GM19438 (cell line): ENCODE data around the gene MYRF.
A peak's percentile ranks its signal among the peaks of the same experiment; 100 is the strongest.

Experiments
- ATAC-seq: cut with Tn5 transposase; IDR thresholded peaks from one replicate; pipeline ENCODE4 v1.9.1; 2021; ENCODE audit warnings: low read depth; ENCODE audit not compliant: unreplicated experiment

MYRF gene

GRCh38 chr11:61792310-61793082 lies 40.1 kb downstream of the MYRF start, which contains the start of the genes FEN1 and TMEM258:
Gene FEN1, plus strand, starts transcription at chr11:61792911. Its CDS starts 2,451 bp downstream, at chr11:61795362.
Gene TMEM258, minus strand, starts transcription at chr11:61792599. Its CDS starts 41 bp downstream, at chr11:61792558.
- peak; percentile 82 for ATAC-seq

- peak; percentile 22 for ATAC-seq
Observed at GRCh38 chr11:61793083-61793828, 40.8 kb downstream of the MYRF start.

GRCh38 chr11:61793829-61794204 lies 41.4 kb downstream of the MYRF start:
- ATAC-seq: no peak

DNA sequence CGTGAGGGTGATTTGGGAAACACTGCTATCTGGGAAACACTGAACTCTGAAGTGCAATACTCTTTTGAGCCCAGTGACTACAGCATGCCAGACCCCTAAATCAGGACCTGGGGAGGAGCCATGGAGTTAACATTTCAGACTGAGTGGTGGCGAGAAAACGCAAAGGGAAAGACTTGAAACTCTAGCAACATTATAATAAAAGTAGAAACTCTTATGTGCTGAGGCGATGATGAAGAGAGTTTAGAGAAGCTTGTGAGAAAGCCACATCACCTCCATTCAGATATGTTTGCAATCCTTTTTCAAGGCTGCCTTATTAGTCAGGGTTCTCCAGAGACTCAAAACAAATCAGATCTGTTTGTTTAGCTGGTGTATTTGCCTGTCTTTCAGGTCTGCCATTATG lies 42.1 kb downstream of the MYRF start:
- ATAC-seq: no peak

DNA sequence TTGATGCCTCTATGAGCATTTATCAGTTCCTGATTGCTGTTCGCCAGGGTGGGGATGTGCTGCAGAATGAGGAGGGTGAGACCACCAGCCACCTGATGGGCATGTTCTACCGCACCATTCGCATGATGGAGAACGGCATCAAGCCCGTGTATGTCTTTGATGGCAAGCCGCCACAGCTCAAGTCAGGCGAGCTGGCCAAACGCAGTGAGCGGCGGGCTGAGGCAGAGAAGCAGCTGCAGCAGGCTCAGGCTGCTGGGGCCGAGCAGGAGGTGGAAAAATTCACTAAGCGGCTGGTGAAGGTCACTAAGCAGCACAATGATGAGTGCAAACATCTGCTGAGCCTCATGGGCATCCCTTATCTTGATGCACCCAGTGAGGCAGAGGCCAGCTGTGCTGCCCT lies 43.0 kb downstream of the MYRF start:
- no peak for ATAC-seq

GRCh38 chr11:61795876-61796526 lies 43.6 kb downstream of the MYRF start:
- no peak for ATAC-seq

DNA sequence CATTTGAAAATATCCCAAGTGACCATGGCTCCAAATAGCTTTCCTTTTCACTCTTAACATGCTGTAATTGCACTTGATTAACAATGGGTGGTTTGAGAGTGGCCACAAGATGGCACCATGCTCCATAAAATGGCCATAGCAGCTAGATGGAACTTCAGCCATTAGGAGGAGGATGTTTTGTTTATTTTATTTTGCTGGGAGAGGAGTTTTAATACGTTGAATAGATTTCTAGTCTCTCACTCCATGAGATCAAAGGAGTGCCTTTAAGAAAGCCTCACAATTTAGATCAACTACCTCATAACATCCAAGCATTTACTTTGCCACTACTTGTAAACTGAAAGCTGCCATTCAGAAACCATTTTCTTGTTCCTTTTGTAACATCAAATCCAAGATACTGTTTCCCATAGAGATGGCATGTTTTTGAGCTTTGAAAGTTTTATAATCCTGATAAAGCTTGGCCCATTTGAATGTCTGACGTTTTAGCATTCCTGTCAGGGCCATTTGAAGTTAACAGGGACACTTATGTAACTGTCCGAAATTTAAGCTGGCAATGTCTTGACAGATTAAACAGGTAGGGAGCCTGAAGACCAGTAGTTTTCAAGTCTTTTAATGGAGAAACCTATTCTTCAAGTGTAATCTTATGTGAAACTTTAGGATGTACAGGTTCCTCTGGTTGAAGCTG lies 45.0 kb downstream of the MYRF start:
- no peak for ATAC-seq

DNA sequence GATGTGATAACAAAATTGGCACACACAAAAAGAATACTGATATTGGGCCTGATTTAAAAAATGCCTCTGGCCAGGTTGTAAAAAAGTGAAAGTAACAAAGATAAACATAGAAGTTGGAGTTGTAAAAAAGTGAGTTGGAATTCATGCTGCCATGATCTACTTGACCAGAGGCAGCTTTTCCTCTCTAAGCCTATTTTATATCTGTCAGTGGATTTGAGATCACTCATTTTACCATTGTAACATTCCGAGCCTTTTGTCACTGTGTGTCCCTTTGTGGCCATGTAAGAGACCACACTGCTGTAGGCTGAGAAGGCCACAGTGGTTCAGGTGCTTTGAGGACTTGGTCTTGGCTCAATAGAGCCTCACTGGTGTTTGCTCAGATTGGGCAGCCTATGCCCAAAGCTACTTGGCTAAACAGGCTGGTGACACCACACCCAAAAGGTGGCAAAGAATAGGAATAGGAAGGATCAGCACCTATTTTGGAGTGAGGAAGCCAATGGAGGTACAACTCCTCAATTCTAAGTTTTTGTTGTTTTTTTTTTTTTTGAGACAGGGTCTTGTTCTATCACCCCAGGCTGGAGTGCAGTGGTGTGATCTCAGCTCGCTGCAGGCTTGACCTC lies 47.3 kb downstream of the MYRF start:
- ATAC-seq: no peak

- ATAC-seq: no peak
Observed at GRCh38 chr11:61800331-61801281, 48.2 kb downstream of the MYRF start.

DNA sequence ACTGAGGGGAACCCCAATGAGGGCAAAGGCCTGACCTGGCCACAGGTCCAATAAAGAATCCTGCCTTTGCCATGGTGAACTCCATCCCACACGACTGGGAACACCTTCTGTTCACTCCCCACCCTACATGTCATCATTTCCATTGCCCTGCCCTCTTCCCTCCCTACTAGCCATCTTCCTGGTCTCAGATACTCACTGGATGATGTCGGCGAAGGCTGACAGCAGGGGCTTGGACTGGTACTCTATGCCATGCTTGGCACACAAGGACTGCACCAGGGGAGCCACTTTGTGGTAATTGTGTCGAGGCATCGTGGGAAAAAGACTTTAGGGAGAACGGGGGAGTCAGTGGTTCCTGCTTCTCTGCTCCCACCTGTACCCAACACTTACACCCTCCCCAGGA lies 50.2 kb downstream of the MYRF start:
- ATAC-seq: no peak

DNA sequence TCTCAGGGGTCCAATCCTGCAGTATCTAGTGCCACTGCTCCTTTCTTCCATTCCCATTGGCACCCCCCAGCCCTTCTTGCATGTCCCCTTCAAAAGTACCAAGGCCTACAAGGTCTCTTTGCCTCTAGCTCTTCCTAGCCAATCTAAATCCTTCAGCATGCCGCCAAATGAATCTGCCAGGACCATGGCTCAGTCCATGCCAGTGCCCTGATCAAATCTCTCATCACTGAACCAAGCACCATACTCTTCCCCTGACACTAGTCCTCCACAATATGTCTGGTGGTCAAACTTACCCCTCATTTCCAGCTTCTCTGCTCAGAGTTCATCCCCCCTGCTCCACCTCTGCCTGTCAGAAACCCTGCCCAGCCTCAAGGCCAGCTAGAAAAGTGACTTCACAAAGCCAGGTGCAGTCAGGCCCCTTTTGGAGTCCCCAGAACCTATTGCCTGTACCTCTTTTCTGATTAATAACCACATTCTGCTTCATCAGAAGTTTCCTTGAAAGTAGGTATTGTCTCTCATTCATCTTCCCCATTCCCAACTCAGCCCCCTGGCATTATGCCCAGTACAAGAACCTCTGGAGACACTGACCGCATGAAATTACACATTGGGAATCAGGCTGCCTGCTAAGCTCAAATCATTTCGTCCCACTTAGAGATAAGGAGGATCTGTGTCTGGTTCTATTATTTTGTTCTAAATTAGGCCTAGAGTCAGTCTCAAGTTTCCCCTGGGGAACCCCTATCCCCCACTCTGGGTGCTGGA lies 51.6 kb downstream of the MYRF start:
- no peak for ATAC-seq

DNA sequence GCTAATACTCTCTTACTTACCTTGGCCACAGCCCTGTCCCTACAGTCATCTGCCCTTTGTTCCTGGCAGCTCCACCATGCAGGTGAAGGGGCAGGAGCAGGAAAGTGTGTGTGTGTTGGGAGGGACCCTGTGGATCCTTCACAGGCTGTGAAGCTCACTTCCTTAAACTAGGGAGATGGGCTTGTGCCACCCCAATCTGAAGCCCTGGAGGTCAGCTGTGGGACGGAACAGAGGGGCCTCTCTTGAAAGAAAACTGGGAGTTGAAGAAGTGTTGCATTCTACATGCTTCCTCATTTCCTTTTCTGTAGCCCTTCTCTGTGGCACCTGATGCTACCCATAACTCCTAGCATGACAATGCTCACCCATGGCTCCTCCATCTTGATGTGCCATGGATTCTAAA lies 52.7 kb downstream of the MYRF start:
- ATAC-seq: no peak

DNA sequence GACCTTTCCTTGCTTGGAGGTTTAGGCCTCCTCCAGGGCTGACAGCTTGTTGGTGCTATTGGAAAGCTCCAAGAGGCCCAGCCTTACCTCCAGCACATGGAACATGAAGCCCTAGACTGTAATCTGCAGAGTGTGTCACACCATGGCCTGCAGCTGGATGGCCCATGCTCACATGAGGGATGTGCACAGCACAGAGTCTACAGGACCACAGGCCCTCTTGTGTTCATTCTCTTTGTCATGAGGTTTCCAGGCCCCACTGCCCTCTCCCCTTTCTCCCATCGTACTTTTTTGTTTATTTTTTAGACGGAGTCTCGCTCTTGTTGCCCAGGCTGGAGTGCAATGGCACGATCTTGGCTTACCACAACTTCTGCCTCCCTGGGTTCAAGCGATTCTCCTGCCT lies 54.3 kb downstream of the MYRF start:
- ATAC-seq: no peak

- no peak for ATAC-seq
Observed at GRCh38 chr11:61810671-61811175, 58.3 kb downstream of the MYRF start.

DNA sequence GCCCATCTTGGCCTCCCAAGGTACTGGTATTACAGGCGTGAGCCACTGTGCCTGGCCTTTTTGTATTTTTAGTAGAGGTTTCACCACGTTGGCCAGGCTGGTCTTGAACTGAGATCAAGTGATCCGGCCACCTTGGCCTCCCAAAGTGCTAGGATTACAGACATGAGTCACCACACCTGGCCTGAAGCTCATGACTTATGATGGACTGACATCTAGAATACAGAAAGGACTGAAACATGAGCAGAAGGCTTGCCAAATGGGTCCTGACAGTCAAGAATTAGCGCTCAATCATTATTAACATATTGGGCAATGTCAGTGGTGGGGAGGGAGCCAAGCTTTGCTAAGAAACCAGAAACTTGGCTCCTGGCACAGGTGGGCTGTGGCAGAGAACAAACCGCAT lies 59.4 kb downstream of the MYRF start:
- ATAC-seq: no peak

DNA sequence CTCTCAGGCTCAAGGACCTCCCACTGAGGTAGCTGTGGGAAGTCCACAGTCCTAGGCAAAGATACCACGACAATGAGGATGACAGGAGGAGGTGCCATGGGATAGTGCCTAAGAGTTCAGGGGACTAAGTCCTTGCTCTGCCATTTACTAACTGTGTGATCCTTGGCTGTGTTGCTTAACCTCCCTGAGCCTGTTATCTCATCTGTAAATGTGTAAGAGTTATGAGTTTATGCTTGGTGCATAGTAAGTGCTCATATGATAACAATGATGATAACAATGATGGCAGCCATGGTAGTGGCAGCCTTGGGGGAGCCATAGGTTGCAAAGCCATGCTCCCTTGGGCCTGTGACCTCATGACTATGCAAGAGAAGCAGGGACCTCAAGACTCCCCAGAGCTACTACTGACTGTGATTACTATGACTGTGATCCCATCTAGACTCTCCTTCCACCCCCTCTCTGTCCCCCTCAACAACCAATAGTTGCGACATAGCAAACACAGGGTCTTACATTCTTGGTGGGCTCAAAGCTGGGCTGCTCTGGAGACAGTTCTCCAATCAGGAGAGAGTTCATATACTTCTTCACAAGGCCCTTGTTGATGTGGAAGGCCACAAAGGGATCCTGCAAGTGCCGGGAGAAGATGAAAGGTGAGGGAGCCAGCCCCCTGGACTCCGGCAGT lies 60.4 kb downstream of the MYRF start:
- no peak for ATAC-seq

- ATAC-seq: no peak
Observed at GRCh38 chr11:61814247-61814957, 62.0 kb downstream of the MYRF start.
